BE2C (cell line): Measurements from ENCODE around the gene LGALS9. TPM values are rescaled to one million over a fixed set of nuclear protein-coding genes. Genes with fewer than 3 reads are reported as not detected.

Experiments used
- DNase-seq: peaks from one replicate; pipeline ENCODE4 v3.0.0-alpha.2; 2020
- H3K27me3 ChIP-seq: fragments of 250-450 bp; sonication (Bioruptor Pico); 2 replicates; pipeline ENCODE4 v1.5.1; 2020; ENCODE audit warnings: mild to moderate bottlenecking
- H3K36me3 ChIP-seq: fragments of 250-450 bp; sonication (Bioruptor Pico); 2 replicates; pipeline ENCODE4 v1.5.1; 2020; ENCODE audit warnings: mild to moderate bottlenecking
- H3K4me1 ChIP-seq: fragments of 250-450 bp; sonication (Bioruptor Pico); 2 replicates; pipeline ENCODE4 v1.5.1; 2020
- H3K4me3 ChIP-seq: 2 replicates; pipeline ENCODE4 v1.5.1; 2011; ENCODE audit warnings: low read depth, low read length
- H3K9me3 ChIP-seq: fragments of 250-450 bp; sonication (Bioruptor Pico); 2 replicates; pipeline ENCODE4 v1.5.1; 2020
- polyA plus RNA-seq: library from polyadenylated mRNA; unstranded; fragments of >200 nt; gene quantifications from one replicate; pipeline ENCODE4 v1.2.1, GENCODE V29; 2012; ENCODE audit warnings: low read depth, missing spikeins; ENCODE audit not compliant: insufficient read length, insufficient read depth
- TF ChIP-seq, protein P1 (sequence below): IDR thresholded peaks from 2 replicates; pipeline ENCODE4 v1.5.1; 2012; ENCODE audit warnings: mild to moderate bottlenecking, low read depth, low read length

LGALS9 gene
- 0.66 TPM for polyA plus RNA-seq

DNA sequence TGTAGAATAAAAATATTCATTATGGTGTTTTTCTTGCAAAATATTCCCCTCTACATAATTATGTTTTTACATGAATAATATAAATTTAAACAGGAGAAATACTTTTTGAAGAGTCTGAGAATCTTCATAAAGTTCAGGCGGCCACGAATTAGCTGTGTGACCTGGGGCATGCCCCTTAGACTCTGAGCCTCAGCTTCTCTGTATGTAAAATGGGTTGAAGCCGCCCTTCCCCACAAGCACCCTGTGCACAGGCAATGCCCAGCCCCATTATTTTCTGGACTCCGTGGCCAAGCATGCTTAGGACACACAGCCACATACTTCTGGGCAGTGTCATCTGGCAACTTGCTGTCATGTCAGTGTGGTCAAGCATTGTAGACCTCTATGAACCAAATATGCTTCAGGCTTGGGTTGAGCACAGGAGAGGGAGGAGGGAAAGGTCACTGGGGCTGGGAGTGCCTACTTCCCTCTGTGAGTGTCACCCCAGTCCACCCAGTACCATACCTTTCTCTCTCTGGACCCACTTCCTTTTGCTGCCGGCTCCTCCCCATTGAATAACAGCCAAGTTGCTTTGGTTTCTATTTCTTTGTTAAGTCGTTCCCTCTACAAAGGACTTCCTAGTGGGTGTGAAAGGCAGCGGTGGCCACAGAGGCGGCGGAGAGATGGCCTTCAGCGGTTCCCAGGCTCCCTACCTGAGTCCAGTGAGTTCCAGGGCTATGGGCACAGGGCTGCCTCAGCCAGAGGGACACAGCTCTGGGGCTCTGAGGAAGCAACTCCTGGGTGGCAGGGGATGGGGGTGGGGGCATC lies at the start of gene LGALS9:
TSS of gene LGALS9 (plus strand) at position 582 of the 804 bp plus-strand sequence. CDS start at position 660, 78 bp downstream.
- Histone ChIP-seq H3K4me1 (no peaks in the 10 kb centered on the region), H3K4me3 (no peak within 1 kb of the TSS), H3K36me3 (no peaks in the 10 kb centered on the region), H3K9me3 (no peaks in the 10 kb centered on the region), H3K27me3 (no peaks in the 10 kb centered on the region)
- TF ChIP-seq, protein P1, sequence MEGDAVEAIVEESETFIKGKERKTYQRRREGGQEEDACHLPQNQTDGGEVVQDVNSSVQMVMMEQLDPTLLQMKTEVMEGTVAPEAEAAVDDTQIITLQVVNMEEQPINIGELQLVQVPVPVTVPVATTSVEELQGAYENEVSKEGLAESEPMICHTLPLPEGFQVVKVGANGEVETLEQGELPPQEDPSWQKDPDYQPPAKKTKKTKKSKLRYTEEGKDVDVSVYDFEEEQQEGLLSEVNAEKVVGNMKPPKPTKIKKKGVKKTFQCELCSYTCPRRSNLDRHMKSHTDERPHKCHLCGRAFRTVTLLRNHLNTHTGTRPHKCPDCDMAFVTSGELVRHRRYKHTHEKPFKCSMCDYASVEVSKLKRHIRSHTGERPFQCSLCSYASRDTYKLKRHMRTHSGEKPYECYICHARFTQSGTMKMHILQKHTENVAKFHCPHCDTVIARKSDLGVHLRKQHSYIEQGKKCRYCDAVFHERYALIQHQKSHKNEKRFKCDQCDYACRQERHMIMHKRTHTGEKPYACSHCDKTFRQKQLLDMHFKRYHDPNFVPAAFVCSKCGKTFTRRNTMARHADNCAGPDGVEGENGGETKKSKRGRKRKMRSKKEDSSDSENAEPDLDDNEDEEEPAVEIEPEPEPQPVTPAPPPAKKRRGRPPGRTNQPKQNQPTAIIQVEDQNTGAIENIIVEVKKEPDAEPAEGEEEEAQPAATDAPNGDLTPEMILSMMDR, result no peak
- DNase-seq, result no peak

DNA sequence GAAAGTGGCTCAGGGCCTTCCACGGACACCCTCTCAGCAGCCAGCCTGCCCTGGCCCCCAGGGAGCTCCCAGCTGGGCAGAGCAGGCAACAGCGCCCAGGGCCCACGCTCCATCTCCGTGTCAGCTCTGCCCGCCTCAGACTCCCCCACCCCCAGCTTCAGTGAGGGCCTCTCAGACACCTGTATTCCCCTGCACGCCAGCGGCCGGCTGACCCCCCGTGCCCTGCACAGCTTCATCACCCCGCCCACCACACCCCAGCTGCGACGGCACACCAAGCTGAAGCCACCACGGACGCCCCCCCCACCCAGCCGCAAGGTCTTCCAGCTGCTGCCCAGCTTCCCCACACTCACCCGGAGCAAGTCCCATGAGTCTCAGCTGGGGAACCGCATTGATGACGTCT lies 48.3 kb upstream of the LGALS9 start:
- TF ChIP-seq, protein P1, result no peak
- H3K4me1 ChIP-seq, result peaks cover 21% of the 10 kb centered on the region

DNA sequence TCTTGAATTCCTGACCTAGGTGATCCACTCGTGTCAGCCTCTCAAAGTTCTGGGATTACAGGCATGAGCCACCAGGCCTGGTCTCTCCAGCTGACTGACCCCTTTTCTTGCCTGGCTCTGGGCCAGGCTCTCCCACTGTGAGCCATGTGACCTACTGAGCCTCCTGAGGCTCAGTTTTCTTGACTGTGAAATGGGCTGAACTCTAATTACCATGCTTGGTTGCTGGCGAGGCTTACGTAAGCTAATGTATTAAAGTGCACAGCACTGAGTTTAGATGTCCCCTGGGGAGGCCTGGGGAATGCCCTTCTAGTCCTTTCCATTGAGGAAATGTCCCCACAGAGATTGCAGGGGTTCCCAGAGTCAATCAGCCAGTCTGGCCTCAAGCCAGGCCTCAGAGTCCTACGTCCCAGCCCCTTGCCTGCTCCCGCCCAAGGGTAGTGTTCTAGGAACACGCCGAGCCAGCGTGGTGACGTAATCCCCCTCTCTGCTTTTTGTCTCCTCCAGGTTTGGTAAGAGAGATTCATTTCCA lies 45.8 kb upstream of the LGALS9 start:
- Histone ChIP-seq H3K9me3 (no peaks in the 10 kb centered on the region), H3K4me1 (peaks cover 15% of the 10 kb centered on the region), H3K27me3 (no peaks in the 10 kb centered on the region), H3K4me3 (no peak overlapping the region), H3K36me3 (no peaks in the 10 kb centered on the region)
- DNase-seq, result no peak
- TF ChIP-seq, protein P1, result no peak

More for the DNA sequence above, 48.3 kb upstream of the LGALS9 start:
- H3K27me3 ChIP-seq, result no peaks in the 10 kb centered on the region
- H3K36me3 ChIP-seq, result no peaks in the 10 kb centered on the region
- no peak overlapping the region for H3K4me3 ChIP-seq
- no peaks in the 10 kb centered on the region for H3K9me3 ChIP-seq
- no peak for DNase-seq

DNA sequence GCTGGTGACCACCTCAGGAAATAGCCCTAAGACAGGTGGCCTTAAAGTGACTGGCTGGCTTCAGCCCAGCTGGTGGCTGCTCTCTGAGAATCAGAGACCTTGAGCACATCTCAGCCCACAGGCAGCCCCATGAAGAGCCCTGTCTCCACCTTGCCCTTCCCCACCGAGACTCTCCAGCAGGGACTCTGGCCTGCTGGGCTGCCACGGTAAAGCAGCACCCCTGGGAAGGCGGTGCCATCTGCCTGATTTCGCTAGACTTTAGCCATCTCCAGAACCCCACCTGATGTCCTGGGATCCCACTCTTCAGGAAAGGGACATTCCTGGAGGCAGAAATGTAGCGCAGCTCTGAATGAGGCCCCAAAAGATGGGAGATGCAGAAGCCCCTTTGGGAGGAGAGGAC lies 45.2 kb upstream of the LGALS9 start:
- no peaks in the 10 kb centered on the region for H3K36me3 ChIP-seq
- no peak overlapping the region for H3K4me3 ChIP-seq
- TF ChIP-seq, protein P1, result no peak
- no peaks in the 10 kb centered on the region for H3K27me3 ChIP-seq
- peaks cover 15% of the 10 kb centered on the region for H3K4me1 ChIP-seq
- peak; percentile 34 for DNase-seq
- H3K9me3 ChIP-seq, result no peaks in the 10 kb centered on the region

DNA sequence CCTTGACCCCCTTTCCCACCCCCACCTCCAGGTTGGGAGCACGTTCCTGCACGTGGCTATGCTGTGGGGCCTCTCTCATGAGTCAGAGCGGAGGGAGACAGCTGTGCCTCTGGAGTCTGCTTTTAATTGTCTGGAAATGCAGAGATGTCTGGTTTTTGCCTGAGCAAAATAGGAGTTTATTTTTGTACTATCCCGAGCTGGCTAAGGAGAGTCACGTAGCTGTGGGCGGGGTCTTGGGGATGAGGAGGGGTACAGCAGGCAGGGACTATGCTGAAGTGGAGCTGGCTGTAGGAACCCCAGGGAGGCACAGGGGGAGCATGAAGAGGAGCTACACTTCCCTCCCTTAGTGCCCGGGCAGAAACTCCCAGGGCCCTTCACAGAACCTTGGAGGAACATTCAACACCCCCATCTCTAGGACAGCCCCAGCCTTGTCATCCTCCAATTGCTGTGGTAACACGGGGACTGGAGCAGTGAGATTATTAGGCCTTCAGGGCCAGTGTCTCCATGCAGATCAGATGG lies 44.7 kb upstream of the LGALS9 start:
- Histone ChIP-seq H3K4me1 (peaks cover 15% of the 10 kb centered on the region), H3K27me3 (no peaks in the 10 kb centered on the region), H3K9me3 (no peaks in the 10 kb centered on the region), H3K4me3 (no peak overlapping the region), H3K36me3 (no peaks in the 10 kb centered on the region)
- TF ChIP-seq, protein P1, result no peak
- DNase-seq, result peak; percentile 63

DNA sequence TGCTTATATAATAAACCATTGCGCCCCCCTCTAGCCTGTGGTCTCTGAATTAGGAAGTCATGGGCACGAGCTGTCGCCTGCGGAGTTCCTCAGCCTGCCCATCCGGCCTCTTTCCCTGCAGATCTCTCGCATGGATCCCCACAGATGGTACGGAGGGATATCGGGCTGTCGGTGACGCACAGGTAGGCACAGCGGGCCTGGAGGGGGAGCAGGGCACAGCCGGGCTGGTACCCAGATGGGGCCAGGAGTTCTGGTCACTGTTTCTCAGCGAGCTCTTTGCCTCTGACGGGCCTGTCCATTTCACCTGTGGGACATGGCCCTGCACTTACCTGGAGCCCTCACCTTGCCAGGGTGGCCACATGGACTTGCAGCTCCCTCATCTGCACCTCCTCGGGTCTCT lies 42.6 kb upstream of the LGALS9 start:
- Histone ChIP-seq H3K4me1 (peaks cover 15% of the 10 kb centered on the region), H3K27me3 (no peaks in the 10 kb centered on the region), H3K9me3 (no peaks in the 10 kb centered on the region), H3K4me3 (no peak overlapping the region), H3K36me3 (no peaks in the 10 kb centered on the region)
- TF ChIP-seq, protein P1, result no peak
- DNase-seq, result no peak
